Stimulated activated CD4-positive, alpha-beta T cell treated with anti-CD3 and anti-CD28 coated beads, Interleukin-15, amount 100 ng/mL, for 1 hour (primary cell): ENCODE data around the gene EVI5L.
A peak's percentile ranks its signal among the peaks of the same experiment; 100 is the strongest.
"Not testable (repeated sequence)": the region's sequence is repeated elsewhere in the genome, so short reads cannot be mapped to it uniquely, and the experiment has no call there.

Source experiments
- DNase-seq, 2 donors: peaks; one replicate each; pipeline ENCODE4 v3.0.0-alpha.2; 2020; ENCODE audit warnings: low read depth in 1 of 2, low spot score in 1 of 2

EVI5L gene

GRCh38 chr19:7871437-7872305 is 41.7 kb downstream of the EVI5L start:
- peak; percentile 62 to 63 for DNase-seq

DNA sequence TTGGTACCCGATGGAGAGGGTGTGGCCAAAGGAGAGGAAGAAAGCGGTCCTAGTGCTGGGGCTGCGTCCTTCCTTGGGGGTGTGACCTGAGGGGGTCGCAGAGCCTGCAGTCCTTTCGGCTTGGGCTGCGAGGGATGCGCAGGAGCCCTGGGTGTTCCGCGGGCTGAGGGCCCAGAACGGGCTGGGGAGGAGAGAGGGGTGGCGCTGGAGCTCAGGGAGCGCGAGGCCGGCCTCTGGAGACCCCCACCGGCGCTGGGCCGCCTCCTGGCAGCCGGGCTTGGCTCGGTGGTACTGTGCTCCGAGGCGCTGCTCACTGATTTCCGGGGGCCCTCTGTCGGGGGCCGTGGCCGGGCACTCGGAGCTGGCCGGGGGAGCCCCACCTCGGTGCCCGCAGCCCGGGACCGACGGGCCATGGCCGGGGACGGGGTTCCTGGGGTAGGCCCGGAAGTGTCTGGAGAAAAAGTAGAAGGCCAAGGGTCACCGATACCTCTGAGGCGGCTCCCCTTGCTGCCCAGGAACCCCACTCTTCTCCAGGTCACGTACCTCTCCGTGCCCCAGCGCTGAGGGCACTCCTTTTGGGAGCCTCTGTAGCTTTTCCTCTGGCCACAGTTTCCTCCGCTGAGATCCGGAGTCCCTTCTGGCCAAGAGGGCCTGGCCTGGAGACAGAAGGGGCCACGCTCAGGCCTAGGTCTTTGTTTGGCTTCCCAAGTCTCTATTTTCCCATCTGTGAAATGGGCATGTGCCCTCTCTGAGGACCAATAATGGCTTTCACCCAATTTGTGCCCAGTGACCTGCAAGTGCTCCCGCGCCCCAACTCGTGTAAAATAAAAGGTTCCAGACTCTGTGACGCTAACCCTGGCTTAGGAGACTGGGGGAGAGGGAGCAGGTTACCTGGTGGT is 42.5 kb downstream of the EVI5L start:
- DNase-seq: no peak

DNA sequence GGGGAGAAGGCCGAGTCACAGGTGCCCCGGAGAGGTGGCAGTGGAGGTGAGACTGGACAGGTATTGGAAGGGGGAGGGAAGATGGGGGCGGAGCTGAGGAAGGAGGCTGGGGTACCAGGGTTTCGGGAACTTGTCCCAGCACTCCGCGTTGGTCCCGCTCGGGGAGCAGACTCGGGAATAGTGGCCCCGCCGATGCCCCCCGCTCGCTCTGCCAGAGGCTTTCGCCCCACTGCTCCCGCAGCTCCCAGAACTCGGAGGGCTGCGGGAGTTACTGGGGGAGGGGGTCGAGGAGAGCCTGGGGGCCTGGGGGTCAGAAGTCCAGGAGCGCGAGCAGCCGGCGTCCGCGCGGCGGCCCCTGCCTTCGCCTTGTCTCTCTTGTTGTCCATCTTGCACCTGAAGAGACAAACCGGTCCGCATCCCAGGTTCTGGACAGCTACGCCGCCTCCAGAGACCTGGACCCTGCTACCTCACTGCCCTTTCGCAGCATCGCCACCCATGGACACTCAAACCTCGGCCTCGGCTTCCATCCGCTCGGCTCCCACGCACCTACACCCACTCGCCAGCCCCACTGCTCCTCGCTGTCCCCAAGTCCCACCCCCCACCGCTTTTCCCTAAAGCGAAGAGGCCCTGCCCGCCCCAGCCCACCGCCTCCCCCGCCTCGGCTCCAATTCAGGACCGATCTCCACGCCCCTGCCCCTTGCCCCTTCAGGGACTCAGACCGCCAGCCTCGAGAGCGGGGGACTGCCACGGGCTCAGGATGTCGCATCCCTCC is 43.5 kb downstream of the EVI5L start:
- no peak for DNase-seq

- DNase-seq: no peak
These were observed 44.3 kb downstream of the EVI5L start, which contains the start of gene PRR36 for GRCh38 chr19:7874076-7874896. TSS of gene PRR36 (minus strand) at chr19:7874390. CDS start at chr19:7873689, 701 bp downstream.

DNA sequence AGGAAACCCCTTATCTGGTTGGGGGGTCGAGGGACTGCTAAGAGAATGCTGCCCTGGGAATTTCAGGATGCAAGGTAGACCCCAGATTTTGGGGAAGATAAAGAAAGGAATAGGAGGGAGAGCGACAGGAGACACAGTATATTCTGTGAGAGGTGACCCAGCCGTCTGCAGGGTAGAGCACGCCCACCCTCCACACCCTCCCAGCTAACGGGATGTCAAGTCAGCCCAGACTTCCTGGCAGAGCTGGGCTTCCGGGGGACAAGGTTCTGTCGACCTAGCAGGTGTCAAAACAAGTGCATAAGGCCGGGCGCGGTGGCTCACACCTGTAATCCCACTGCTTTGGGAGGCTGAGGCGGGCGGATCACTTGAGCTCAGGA is 44.9 kb downstream of the EVI5L start:
- DNase-seq: no peak

DNA sequence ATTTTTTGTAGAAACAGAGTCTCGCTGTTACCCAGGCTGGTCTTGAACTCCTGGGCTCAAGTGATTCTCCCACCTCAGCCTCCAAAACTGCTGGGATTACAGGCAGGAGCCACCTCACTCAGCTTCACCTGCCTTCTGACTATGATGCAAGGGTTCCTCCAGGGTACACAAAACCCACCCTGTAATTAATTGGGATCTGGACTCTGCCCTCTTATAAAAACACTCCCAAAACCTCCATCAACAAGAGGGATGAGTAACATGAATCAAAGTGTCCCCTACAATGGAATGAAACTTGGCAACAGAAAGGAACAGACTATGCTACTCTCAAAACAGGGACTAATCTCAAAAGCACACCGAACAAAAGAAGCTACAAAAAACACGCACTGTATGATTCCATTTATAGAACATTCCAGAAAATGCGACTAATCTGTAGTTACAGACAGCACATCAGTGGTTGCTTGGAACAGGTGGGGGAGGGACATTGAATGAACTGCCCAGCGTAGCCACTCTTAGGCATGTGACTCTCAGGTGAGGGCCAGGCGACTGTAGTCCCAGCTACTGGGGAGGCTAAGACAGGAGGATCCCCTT is 47.3 kb downstream of the EVI5L start:
- no peak for DNase-seq

DNA sequence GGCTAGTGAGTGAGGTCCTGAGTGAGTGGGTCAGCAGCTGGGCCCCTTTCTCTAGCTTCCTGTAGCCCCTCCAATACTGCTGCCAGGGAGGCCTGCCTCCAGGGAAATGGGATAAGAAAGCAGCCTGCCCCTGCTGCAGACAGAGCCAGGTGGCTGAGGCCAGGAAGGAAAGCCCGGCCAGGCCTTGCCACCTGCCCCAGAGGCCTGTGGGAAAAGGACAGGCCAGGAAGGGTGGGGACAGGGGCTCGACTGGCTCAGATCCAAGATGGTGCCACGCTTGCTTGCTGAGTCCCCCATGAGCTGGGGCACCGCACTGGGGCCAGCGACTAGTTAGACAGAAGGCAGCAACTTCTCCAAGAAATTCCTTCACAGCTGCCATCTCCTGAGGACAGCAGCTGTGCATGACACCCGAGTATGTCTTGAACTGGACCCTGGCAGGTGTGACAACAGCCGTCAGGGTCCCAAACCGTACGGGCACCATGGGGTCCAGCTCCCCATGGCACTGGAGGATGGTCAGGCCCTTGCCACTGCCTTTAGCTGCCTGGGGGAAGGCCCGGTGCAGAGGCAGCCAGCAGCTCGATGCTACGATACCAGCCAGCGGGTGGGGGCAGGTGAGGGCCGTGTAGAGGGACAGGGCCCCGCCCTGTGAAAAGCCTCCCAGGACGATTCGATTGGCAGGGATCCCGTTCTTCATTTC is 49.2 kb downstream of the EVI5L start:
- no peak for DNase-seq

DNA sequence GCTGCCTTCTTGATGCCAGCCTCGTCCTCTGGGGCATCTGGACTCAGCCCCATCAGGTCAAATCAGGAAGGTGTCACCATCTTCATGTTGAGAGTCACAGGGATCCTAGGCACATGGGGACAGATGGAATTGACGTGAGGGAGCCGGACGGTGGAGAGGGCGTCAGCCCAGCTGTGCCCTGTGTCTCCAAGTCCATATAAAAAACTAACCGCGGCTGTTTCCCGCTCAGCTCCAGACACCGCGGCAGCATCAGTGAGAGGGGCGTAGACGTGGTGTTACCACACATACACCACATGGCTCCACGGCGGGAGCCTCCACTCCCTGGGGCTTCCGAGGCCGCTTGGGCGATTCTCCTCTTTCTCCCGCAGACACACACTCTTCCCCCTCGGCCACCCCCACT is 49.8 kb downstream of the EVI5L start:
- DNase-seq: no peak

GRCh38 chr19:7881910-7882309 is 51.9 kb downstream of the EVI5L start:
- DNase-seq: no peak

GRCh38 chr19:7883105-7883504 is 53.1 kb downstream of the EVI5L start:
- no peak for DNase-seq

DNA sequence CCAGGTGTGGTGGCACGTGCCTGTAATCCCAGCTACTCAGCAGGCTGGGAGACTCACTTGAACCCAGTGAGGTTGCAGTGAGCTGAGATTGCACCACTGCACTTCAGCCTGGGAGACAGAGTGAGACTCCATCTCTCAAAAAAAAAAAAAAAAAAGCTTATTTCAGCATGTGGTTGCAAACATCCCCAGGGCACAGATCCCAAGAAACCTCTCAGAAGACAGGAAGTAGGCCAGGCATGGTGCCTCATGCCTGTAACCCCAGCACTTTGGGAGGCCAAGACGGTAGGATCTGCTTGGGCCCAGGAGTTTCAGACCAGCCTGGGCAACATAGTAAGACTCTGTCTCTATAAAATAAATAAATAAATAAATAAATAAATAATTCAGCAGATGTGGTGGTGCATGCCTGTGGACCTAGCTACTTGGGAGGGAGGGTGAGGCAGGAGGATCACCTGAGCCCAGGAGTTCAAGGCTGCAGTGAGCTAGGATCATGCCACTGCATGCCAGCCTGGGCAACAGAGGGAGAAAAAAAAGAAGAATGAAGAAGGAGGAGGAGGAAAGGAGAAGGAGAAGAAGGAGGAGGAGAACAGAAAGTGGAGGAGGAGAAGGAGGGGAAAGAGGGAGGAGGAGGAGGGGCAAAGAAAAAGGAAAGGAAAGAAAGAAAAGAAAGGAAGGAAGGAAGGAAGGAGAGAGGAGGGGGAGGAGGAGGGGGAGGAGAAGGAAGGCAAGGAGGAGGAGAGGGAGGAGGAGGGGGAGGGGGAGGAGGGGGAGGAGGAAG is 54.0 kb downstream of the EVI5L start:
- DNase-seq: no peak

- DNase-seq: no peak
These were observed 55.8 kb downstream of the EVI5L start for GRCh38 chr19:7885818-7886217.

DNA sequence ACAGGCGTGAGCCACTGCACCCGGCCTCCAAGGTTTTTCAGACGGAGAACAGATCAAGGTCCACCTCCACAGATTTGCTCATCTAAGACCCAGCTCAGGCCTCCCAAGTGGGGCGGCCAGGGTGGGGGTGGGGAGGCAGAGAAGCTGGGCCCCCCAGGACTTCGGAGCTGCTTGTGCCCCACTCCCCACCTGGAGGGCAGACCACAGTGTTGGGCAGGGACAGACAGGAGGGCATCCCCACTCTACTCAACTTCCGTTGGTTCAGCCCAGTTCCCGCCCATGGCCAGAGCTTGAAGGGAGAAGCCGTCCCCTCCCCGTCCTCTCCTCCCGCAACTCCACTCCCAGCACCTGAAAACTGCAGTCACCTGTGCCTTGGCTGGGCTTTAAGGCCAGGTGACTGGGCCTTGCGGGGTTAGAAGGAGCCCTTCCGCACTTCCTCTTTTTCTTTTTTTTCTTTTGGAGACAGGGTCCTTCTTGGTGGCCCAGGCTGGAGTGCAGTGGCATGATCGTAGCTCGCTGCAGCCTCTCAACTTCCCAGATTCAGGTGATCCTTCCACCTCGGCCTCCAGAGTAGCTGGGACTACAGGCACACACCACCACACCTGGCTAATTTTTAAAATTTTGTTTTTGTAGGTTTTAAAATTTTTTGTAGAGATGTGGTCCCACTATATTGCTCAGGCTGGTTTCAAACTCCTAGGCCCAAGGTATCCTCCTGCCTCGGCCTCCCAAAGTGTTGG is 57.6 kb downstream of the EVI5L start:
- DNase-seq: no peak

GRCh38 chr19:7888145-7888825 is 58.3 kb downstream of the EVI5L start, which contains the start of gene LRRC8E:
TSS of gene LRRC8E (plus strand) at chr19:7888510. CDS start at chr19:7895604, 7,094 bp downstream.
- peak in 1 of 2 donors; percentile 41 for DNase-seq

GRCh38 chr19:7888826-7889217 is 58.8 kb downstream of the EVI5L start:
- no peak for DNase-seq

DNA sequence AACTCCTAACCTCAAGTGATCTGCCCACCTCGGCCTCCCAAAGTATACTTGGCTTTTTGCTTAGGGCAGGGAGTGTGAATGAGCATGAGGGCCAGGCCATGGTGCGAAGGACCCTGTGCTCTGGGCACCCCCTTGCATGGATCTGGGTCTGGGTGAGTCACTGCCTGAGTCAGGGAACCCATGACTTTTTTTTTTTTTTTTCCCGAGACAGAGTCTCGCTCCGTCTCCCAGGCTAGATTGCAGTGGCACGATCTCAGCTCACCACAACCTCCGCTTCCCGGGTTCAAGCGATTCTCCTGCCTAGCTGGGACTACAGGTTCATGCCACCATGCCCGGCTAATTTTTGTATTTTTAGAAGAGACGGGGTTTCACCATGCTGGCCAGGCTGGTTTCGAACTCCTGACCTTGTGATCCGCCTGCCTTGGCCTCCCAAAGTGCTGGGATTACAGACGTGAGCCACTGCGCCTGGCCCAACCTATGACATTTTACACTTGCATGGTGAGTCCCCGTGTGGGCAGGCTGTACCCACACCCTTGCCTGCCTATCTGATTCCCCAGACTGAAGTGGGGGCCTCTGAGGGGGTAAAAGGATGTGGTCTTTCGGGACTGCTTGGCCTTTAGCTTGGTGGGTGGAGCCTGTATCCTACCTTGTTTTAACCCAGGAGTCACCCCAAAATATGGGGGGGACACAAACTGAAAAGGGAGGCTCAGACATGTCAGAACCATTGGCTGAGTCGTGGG is 63.5 kb downstream of the EVI5L start:
- DNase-seq: not testable (repeated sequence)
